CD4-positive, CD25-positive, alpha-beta regulatory T cell (primary cell): ENCODE measurements around the gene PIGS. TPM values are rescaled to one million over a fixed set of nuclear protein-coding genes. Genes with fewer than 3 reads are reported as not detected.

Source experiments
- ATAC-seq, 2 donors: fragments of 150-1000 bp; cut with Tn5 transposase; one replicate each; pipeline ENCODE4 v1.10.0; 2021; ENCODE audit warnings: low read depth in 2 of 2, moderate number of reproducible peaks in 2 of 2, moderate library complexity in 1 of 2
- DNase-seq, 3 donors: peaks; one replicate each; pipeline versions ENCODE4 v3.0.0 to v3.0.0-alpha.2; 2012 to 2022; ENCODE audit warnings: mixed read lengths in 1 of 3
- H3K27ac ChIP-seq: one replicate; pipeline ENCODE4 v1.7.0; 2013; ENCODE audit warnings: mild to moderate bottlenecking, low read length; ENCODE audit not compliant: insufficient read depth, poor library complexity, severe bottlenecking
- H3K27me3 ChIP-seq: one replicate; pipeline ENCODE4 v1.7.0; 2013; ENCODE audit warnings: low read length; ENCODE audit not compliant: control insufficient read depth, insufficient read depth
- H3K36me3 ChIP-seq: one replicate; pipeline ENCODE4 v1.7.0; 2013; ENCODE audit warnings: mild to moderate bottlenecking, low read length, moderate library complexity; ENCODE audit not compliant: control insufficient read depth, insufficient read depth
- H3K4me1 ChIP-seq: 2 replicates; pipeline ENCODE4 v1.7.0; 2013; ENCODE audit warnings: mild to moderate bottlenecking, low read length; ENCODE audit not compliant: insufficient read depth, control insufficient read depth, poor library complexity, severe bottlenecking
- H3K4me3 ChIP-seq: one replicate; pipeline ENCODE4 v1.7.0; 2013; ENCODE audit warnings: low read depth, mild to moderate bottlenecking, low read length, moderate library complexity
- H3K9me3 ChIP-seq, 2 experiments: 1 replicate in 1 of 2; 2 replicates in 1 of 2; pipeline ENCODE4 v1.7.0; 2013; ENCODE audit warnings: low read length in 2 of 2, mild to moderate bottlenecking in 1 of 2, moderate library complexity in 1 of 2; ENCODE audit not compliant: control insufficient read depth in 2 of 2
- H3K27ac Mint-ChIP-seq, 3 donors: one replicate each; pipeline ENCODE4 v1.8.0; 2020 to 2022; ENCODE audit warnings: mild to moderate bottlenecking in 3 of 3, mixed read lengths in 3 of 3, moderate library complexity in 2 of 3
- H3K27me3 Mint-ChIP-seq: one replicate; pipeline ENCODE4 v1.8.0; 2022; ENCODE audit warnings: mild to moderate bottlenecking, mixed read lengths
- H3K36me3 Mint-ChIP-seq: one replicate; pipeline ENCODE4 v1.8.0; 2020; ENCODE audit warnings: mixed read lengths
- H3K4me1 Mint-ChIP-seq, 4 donors: one replicate each; pipeline ENCODE4 v1.8.0; 2020 to 2022; ENCODE audit warnings: mixed read lengths in 4 of 4, mild to moderate bottlenecking in 1 of 4
- H3K4me3 Mint-ChIP-seq, 4 donors: one replicate each; pipeline ENCODE4 v1.8.0; 2020 to 2022; ENCODE audit warnings: mild to moderate bottlenecking in 4 of 4, mixed read lengths in 4 of 4, moderate library complexity in 3 of 4
- H3K9me3 Mint-ChIP-seq, 7 donors: one replicate each; pipeline ENCODE4 v1.8.0; 2020 to 2022; ENCODE audit warnings: mixed read lengths in 7 of 7, mild to moderate bottlenecking in 3 of 7, moderate library complexity in 2 of 7
- polyA plus RNA-seq, 4 donors: library from polyadenylated mRNA; unstranded; fragments of 300-500 nt; fragmentation: Illumina TruSeq; gene quantifications; one replicate each; pipeline ENCODE4 v1.2.3, GENCODE V29; 2021
- total RNA-seq: library from RNA; stranded (reverse); gene quantifications from one replicate; pipeline ENCODE4 v1.2.3, GENCODE V29; 2022

PIGS gene
- total and polyA plus RNA-seq, 5 donors from 2014 or later = 53.3 to 82.6 (median 67.1) TPM

GRCh38 chr17:28547623-28548416, 23.5 kb downstream of the PIGS start:
- H3K9me3 ChIP-seq = no peaks in the 10 kb centered on the region
- Mint-ChIP-seq H3K9me3 (no peaks in the 10 kb centered on the region), H3K27me3 (no peaks in the 10 kb centered on the region), H3K36me3 (peaks cover 4% of the 10 kb centered on the region), H3K27ac (peak overlapping the region; percentile 78 to 97 (median 96)), H3K4me1 (peaks cover 7 to 55% (median 42%) of the 10 kb centered on the region in 4 donors), H3K4me3 (peak overlapping the region in 3 of 4 donors; percentile 35 to 69 (median 64))
- H3K27ac ChIP-seq = peak overlapping the region; percentile 92
- peaks cover 11% of the 10 kb centered on the region for H3K36me3 ChIP-seq
- peak; percentile 28 to 72 (median 33) for DNase-seq
- H3K27me3 ChIP-seq = no peaks in the 10 kb centered on the region
- H3K4me1 ChIP-seq = peaks cover 56% of the 10 kb centered on the region
- peak; percentile 7 to 8 for ATAC-seq
- H3K4me3 ChIP-seq = no peak overlapping the region

GRCh38 chr17:28547096-28547622, 24.2 kb downstream of the PIGS start:
- H3K27ac ChIP-seq = no peak overlapping the region
- peaks cover 10% of the 10 kb centered on the region for H3K36me3 ChIP-seq
- Mint-ChIP-seq H3K9me3 (no peaks in the 10 kb centered on the region), H3K27ac (peak overlapping the region; percentile 55 to 97 (median 78)), H3K4me1 (peaks cover 7 to 52% (median 39%) of the 10 kb centered on the region in 4 donors), H3K4me3 (peak overlapping the region in 3 of 4 donors; percentile 34 to 69 (median 64)), H3K27me3 (no peaks in the 10 kb centered on the region), H3K36me3 (peaks cover 4% of the 10 kb centered on the region)
- no peaks in the 10 kb centered on the region for H3K9me3 ChIP-seq
- no peak for ATAC-seq
- DNase-seq = no peak
- no peak overlapping the region for H3K4me3 ChIP-seq
- peaks cover 50% of the 10 kb centered on the region for H3K4me1 ChIP-seq
- H3K27me3 ChIP-seq = no peaks in the 10 kb centered on the region

- Histone ChIP-seq H3K27ac (no peak overlapping the region), H3K27me3 (no peaks in the 10 kb centered on the region), H3K9me3 (no peaks in the 10 kb centered on the region), H3K4me3 (no peak overlapping the region), H3K36me3 (peaks cover 10% of the 10 kb centered on the region), H3K4me1 (peaks cover 38% of the 10 kb centered on the region)
- DNase-seq (no peak), ATAC-seq (no peak)
- H3K27me3 Mint-ChIP-seq = no peaks in the 10 kb centered on the region
- H3K27ac Mint-ChIP-seq = peak overlapping the region in 2 of 3 donors; percentile 32 to 35
- no peak overlapping the region for H3K4me3 Mint-ChIP-seq
- no peaks in the 10 kb centered on the region for H3K9me3 Mint-ChIP-seq
- peaks cover 4% of the 10 kb centered on the region for H3K36me3 Mint-ChIP-seq
- peaks cover 7 to 41% (median 29%) of the 10 kb centered on the region in 4 donors for H3K4me1 Mint-ChIP-seq
Observed at GRCh38 chr17:28545787-28546415, 25.4 kb downstream of the PIGS start.

GRCh38 chr17:28545141-28545503, 26.2 kb downstream of the PIGS start:
- Histone ChIP-seq H3K4me1 (peaks cover 30% of the 10 kb centered on the region), H3K9me3 (no peaks in the 10 kb centered on the region), H3K36me3 (peaks cover 10% of the 10 kb centered on the region), H3K4me3 (no peak overlapping the region), H3K27ac (no peak overlapping the region), H3K27me3 (no peaks in the 10 kb centered on the region)
- H3K9me3 Mint-ChIP-seq = no peaks in the 10 kb centered on the region
- H3K36me3 Mint-ChIP-seq = peaks cover 4% of the 10 kb centered on the region
- H3K4me3 Mint-ChIP-seq = no peak overlapping the region
- no peaks in the 10 kb centered on the region for H3K27me3 Mint-ChIP-seq
- peaks cover 7 to 33% (median 23%) of the 10 kb centered on the region in 4 donors for H3K4me1 Mint-ChIP-seq
- ATAC-seq (no peak), DNase-seq (no peak)
- H3K27ac Mint-ChIP-seq = peak overlapping the region; percentile 22 to 35 (median 32)

- no peaks in the 10 kb centered on the region for H3K9me3 ChIP-seq
- Mint-ChIP-seq H3K4me1 (peaks cover 7 to 28% (median 18%) of the 10 kb centered on the region in 4 donors), H3K27me3 (no peaks in the 10 kb centered on the region), H3K36me3 (peaks cover 4% of the 10 kb centered on the region), H3K4me3 (no peak overlapping the region), H3K27ac (peak overlapping the region in 2 of 3 donors; percentile 29 to 35), H3K9me3 (no peaks in the 10 kb centered on the region)
- no peaks in the 10 kb centered on the region for H3K27me3 ChIP-seq
- no peak overlapping the region for H3K27ac ChIP-seq
- DNase-seq (no peak), ATAC-seq (no peak)
- H3K4me1 ChIP-seq = peaks cover 24% of the 10 kb centered on the region
- peaks cover 10% of the 10 kb centered on the region for H3K36me3 ChIP-seq
- H3K4me3 ChIP-seq = no peak overlapping the region
Observed at GRCh38 chr17:28544402-28545140, 26.8 kb downstream of the PIGS start.

GRCh38 chr17:28541439-28541838, 29.9 kb downstream of the PIGS start:
- DNase-seq = no peak
- Mint-ChIP-seq H3K9me3 (no peaks in the 10 kb centered on the region), H3K27ac (no peak overlapping the region), H3K4me1 (peaks cover 0 to 4% (median 3%) of the 10 kb centered on the region in 4 donors), H3K36me3 (peaks cover 4% of the 10 kb centered on the region), H3K4me3 (no peak overlapping the region), H3K27me3 (no peaks in the 10 kb centered on the region)
- Histone ChIP-seq H3K4me1 (no peaks in the 10 kb centered on the region), H3K36me3 (peaks cover 4% of the 10 kb centered on the region), H3K4me3 (no peak overlapping the region), H3K27ac (no peak overlapping the region), H3K27me3 (no peaks in the 10 kb centered on the region), H3K9me3 (no peaks in the 10 kb centered on the region)
- ATAC-seq = no peak

- no peak overlapping the region for H3K4me3 ChIP-seq
- H3K27ac ChIP-seq = no peak overlapping the region
- DNase-seq (no peak), ATAC-seq (no peak)
- no peak overlapping the region for H3K4me3 Mint-ChIP-seq
- H3K27me3 Mint-ChIP-seq = no peaks in the 10 kb centered on the region
- no peaks in the 10 kb centered on the region for H3K4me1 Mint-ChIP-seq
- no peaks in the 10 kb centered on the region for H3K36me3 ChIP-seq
- H3K27me3 ChIP-seq = no peaks in the 10 kb centered on the region
- H3K27ac Mint-ChIP-seq = peak overlapping the region in 1 of 3 donors; percentile 83
- no peaks in the 10 kb centered on the region for H3K9me3 ChIP-seq
- no peaks in the 10 kb centered on the region for H3K9me3 Mint-ChIP-seq
- H3K36me3 Mint-ChIP-seq = no peaks in the 10 kb centered on the region
- no peaks in the 10 kb centered on the region for H3K4me1 ChIP-seq
Observed at GRCh38 chr17:28540231-28540630, 31.1 kb downstream of the PIGS start.
